ENCODE measurements around the gene LRCH4.
"Not testable (repeated sequence)": the region's sequence is repeated elsewhere in the genome, so short reads cannot be mapped to it uniquely, and the experiment has no call there.

The LRCH4 gene

DNA sequence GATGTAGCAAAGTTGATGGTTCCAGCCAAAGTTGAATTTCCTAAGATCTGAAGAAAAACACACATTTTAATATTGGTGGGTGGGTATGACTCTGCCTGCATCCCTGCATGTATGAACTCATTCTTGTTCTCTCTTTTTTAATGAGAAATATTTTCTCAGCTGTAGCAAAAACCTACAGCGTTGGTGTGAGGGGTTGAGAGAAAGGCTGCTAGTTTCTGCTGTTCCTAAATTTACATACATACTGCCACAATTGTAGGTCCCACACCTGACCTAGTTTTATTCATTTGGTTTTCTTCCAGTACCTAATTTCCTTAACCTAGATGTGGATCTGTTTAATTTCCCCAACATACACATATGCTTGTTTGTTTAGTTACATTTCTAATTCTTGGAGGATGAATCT is 42.3 kb downstream of the LRCH4 start:
- no peak for DNase-seq

GRCh38 chr7:100541309-100541708 is 44.6 kb downstream of the LRCH4 start:
- DNase-seq, result not testable (repeated sequence)

DNA sequence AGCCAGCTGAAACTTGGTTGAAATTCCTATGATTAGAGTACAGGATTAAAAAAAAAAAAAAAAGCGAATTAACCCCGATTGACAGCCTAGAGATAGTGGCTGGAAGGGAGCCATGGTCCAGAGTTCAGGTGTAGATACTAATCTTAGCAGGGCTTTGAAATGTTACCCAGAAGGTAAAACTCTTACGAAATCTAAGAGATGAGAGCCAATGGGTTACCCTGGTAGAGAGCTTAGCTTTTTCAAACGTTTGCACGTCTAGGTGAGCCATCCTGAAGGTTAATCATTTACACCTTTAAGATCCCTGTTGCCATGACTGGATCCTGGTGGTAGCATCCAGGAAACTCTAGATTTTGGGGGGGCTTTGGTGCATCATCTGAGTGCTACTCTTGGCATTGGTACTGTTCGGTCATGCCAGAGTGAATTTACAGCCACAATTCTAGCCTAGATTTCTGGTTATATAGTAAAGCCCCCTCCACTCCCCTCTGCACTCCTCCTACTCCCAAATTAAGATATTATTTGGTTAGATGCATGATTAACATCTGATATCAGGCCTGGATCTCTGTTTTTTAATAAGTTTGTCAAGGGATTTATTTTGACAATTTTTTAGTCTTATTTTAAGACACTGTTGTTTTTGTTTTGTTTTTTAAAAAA is 45.7 kb downstream of the LRCH4 start:
- no peak for DNase-seq

DNA sequence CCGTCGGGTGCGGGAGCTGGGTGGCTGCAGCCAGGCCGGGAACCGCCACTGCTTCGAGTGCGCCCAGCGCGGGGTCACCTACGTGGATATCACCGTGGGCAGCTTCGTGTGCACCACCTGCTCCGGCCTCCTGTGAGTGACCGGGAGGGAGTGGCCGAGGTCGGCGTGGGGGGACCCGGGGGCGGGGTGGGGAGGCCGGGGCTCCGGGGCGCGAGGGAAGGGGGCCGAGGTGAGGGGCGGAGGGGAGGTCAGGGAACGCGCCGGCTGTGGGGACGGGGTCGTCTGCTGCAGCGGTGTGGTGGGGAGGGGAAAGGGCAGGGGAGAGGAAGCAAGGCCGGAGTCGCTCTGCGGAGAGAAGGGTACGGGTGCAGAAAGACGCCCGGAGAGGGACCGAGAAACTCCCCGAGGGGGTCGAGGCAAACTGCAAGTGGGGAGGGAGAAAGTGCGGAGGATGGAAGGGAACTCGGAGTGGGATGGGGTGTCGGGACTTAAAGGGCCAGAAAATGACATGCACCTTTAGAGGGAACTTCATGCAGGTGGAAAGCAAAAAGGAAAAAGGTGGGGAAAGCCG is 46.4 kb downstream of the LRCH4 start:
- DNase-seq, result no peak

DNA sequence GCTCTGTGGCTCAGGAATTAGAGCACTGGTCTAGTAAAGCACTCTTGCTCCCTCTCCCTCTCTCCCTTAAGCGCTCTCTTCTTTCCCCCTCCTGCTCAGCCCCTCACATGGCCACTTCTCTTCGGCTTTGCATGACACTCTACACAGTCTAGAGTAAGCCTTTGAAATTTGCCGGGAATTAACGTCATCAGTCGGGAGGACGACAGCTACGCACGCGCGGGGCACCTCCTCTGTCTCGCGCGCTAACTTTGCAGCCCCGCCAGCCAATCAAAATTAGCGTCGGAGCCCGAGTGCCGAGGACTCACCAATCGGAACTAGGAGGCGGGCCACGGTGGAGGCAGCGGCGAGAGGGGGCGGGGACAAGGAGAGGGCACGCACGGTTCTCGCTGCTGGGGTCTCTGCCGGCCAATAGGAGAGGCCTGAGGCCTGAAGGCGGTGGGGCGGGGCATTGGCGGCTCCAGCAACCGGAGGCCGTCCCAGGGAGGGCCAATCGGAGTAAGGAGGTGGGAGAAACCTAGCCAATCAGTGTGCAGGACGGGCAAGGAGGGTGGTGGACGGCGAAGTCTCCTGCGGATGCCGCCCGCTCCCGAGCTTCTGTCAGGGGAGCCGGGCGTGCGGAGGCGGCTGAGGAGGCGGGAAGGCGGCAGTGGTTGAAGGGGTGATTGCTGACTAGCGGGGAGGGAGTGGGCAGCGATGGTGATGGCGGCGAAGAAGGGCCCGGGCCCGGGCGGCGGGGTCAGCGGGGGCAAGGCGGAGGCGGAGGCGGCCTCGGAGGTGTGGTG is 47.1 kb downstream of the LRCH4 start, which contains the start of gene AGFG2:
AGFG2 (plus strand) TSS at position 550 of the 782 bp plus-strand sequence; CDS start at position 694, 144 bp downstream.
- DNase-seq, result peak; percentile 100

DNA sequence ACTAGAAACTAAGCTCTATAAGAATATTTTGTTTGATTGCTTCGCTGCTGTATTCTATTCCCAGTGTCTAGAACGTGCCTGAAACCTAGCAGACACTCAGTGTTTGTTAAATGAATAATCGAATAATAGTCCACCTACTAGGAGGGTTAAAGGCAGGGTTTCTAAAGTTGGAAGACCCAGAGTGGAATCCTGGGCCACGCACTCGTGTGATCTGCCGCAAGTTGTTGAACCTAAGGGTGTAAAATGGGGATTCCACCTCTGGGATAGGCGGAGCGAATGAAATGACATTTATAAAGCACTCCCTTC is 47.6 kb downstream of the LRCH4 start:
- DNase-seq, result no peak

GRCh38 chr7:100536695-100537094 is 49.2 kb downstream of the LRCH4 start:
- DNase-seq, result not testable (repeated sequence)

GRCh38 chr7:100535982-100536381 is 49.9 kb downstream of the LRCH4 start:
- DNase-seq, result not testable (repeated sequence)

- no peak for DNase-seq
Observed at GRCh38 chr7:100532165-100533022, 53.5 kb downstream of the LRCH4 start.

GRCh38 chr7:100528108-100528866 is 57.6 kb downstream of the LRCH4 start:
- not testable (repeated sequence) for DNase-seq

Data from activated CD4-positive, alpha-beta T cell treated with anti-CD3 and anti-CD28 coated beads, Interleukin-2, amount 50 U/mL, for 4 hours (primary cell).